Endodermal cell (in vitro differentiated cells): Measurements from ENCODE around the gene COPE. TPM values are rescaled to one million over a fixed set of nuclear protein-coding genes. Genes with fewer than 3 reads are reported as not detected.

Experiments
- DNase-seq: peaks from one replicate; pipeline ENCODE4 v3.0.0-alpha.2; 2017
- H3K27ac ChIP-seq: 2 replicates; pipeline ENCODE4 v1.5.1; 2013; ENCODE audit warnings: mild to moderate bottlenecking, low read depth, low read length, moderate library complexity
- H3K27me3 ChIP-seq: 2 replicates; pipeline ENCODE4 v1.6.1; 2013; ENCODE audit warnings: mild to moderate bottlenecking, low read length, moderate library complexity; ENCODE audit not compliant: insufficient read depth, control insufficient read depth, poor library complexity, severe bottlenecking
- H3K36me3 ChIP-seq: 2 replicates; pipeline ENCODE4 v1.7.0; 2013; ENCODE audit warnings: mild to moderate bottlenecking, low read length, moderate library complexity; ENCODE audit not compliant: control insufficient read depth, insufficient read depth
- H3K4me1 ChIP-seq: one replicate; pipeline ENCODE4 v1.7.0; 2013; ENCODE audit warnings: low read length; ENCODE audit not compliant: control insufficient read depth, insufficient read depth
- H3K4me3 ChIP-seq: 2 replicates; pipeline ENCODE4 v1.5.1; 2013; ENCODE audit warnings: mild to moderate bottlenecking, low read length, moderate library complexity
- H3K9ac ChIP-seq: 2 replicates; pipeline ENCODE4 v1.6.1; 2013; ENCODE audit warnings: mild to moderate bottlenecking, low read length, moderate library complexity; ENCODE audit not compliant: poor library complexity, severe bottlenecking; ENCODE audit errors: extremely low read depth
- H3K9me3 ChIP-seq: 2 replicates; pipeline ENCODE4 v1.6.1; 2013; ENCODE audit warnings: mild to moderate bottlenecking, low read length, moderate library complexity; ENCODE audit not compliant: control insufficient read depth
- H3K27ac Mint-ChIP-seq: 2 replicates; pipeline ENCODE4 v1.8.0; 2020; ENCODE audit warnings: mixed read lengths
- H3K27me3 Mint-ChIP-seq: 2 replicates; pipeline ENCODE4 v1.8.0; 2021; ENCODE audit warnings: mild to moderate bottlenecking, mixed read lengths; ENCODE audit not compliant: insufficient read depth
- H3K36me3 Mint-ChIP-seq: 2 replicates; pipeline ENCODE4 v1.8.0; 2020; ENCODE audit warnings: low read depth, mixed read lengths
- H3K4me1 Mint-ChIP-seq: 2 replicates; pipeline ENCODE4 v1.8.0; 2020; ENCODE audit warnings: mixed read lengths
- H3K4me3 Mint-ChIP-seq: 2 replicates; pipeline ENCODE4 v1.8.0; 2020; ENCODE audit warnings: mild to moderate bottlenecking, moderate library complexity, mixed read lengths
- H3K9me3 Mint-ChIP-seq: 2 replicates; pipeline ENCODE4 v1.8.0; 2020; ENCODE audit warnings: mild to moderate bottlenecking, mixed read lengths
- WGBS, 2 experiments: methylation state at CpG; one replicate each; pipeline versions ENCODE4 v1.1.5 to v1.1.7; 2013; ENCODE audit warnings: missing lambda C conversion rate in 2 of 2, mixed read lengths in 1 of 2; ENCODE audit not compliant: insufficient coverage in 1 of 2, insufficient read length in 1 of 2; 5-methylcytosine and 5-hydroxymethylcytosine counted together
- total RNA-seq, 2 donors: library from RNA; stranded (reverse); fragmentation: NEBNext Ultra II Directional in 1 of 2; extraction: Animal tissue kit (Norgen Biotek cat#: 25700) in 1 of 2; gene quantifications; 2 replicates in 1 of 2; 3 replicates in 1 of 2; pipeline ENCODE4 v1.2.1, GENCODE V29; 2021
- TF ChIP-seq, protein P1 (sequence below): fragments of 200-600 bp; sonication (generic); conservative IDR thresholded peaks from 2 replicates; pipeline ENCODE4 v1.5.0; 2021; ENCODE audit warnings: antibody characterized with exemption, mild to moderate bottlenecking

Gene COPE
- total RNA-seq, 2 donors from 2014 or later, result 226 to 241 TPM

DNA sequence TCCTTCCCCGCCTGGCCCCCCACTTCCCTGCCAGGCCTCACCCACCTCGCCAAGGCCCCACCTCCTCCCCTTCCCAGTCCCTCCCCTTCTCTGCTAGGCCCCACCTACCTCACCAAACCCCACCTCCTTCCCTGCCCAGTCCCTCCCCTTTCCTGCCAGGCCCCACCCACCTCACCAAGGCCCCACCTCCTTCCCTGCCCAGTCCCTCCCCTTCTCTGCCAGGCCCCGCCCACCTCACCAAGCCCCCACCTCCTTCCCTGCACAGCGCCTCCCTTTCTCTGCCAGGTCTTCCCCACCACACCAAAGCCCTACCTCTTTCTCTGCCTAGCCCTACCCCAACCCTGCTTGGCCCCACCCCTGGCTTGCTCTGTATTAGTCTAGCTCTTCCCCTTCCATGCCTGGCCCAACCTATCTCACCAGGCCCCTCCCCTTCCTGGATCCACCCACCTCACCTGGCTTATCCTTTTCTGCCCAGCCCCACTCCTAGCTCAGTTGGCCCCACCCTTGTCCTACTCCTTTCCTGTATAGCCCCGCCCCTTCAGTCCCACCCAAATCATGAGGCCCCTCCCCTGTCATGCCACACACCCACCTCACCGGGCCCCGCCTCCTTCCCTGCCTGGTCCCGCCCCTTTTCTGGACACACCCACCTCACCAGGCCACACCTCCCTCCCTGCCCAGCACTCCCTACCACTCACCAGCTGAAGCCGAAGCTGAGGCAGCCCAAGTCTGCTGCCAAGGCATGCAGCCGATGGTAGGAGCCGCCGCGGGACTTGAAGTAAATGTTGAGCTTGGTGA lies 39.4 kb downstream of the COPE start:
- H3K4me1 ChIP-seq, result no peaks in the 10 kb centered on the region
- H3K27ac ChIP-seq, result no peak overlapping the region
- Mint-ChIP-seq H3K4me3 (no peak overlapping the region), H3K27me3 (no peaks in the 10 kb centered on the region), H3K4me1 (no peaks in the 10 kb centered on the region), H3K36me3 (peaks cover 65% of the 10 kb centered on the region), H3K27ac (no peak overlapping the region), H3K9me3 (peaks cover 7% of the 10 kb centered on the region)
- H3K4me3 ChIP-seq, result no peak overlapping the region
- H3K9ac ChIP-seq, result no peak overlapping the region
- DNase-seq, result peak; percentile 89
- no peaks in the 10 kb centered on the region for H3K27me3 ChIP-seq
- WGBS, 2 experiments, result 77 to 92% methylated on average over 7 to 13 of the region's 13 CpGs
- TF ChIP-seq, protein P1, sequence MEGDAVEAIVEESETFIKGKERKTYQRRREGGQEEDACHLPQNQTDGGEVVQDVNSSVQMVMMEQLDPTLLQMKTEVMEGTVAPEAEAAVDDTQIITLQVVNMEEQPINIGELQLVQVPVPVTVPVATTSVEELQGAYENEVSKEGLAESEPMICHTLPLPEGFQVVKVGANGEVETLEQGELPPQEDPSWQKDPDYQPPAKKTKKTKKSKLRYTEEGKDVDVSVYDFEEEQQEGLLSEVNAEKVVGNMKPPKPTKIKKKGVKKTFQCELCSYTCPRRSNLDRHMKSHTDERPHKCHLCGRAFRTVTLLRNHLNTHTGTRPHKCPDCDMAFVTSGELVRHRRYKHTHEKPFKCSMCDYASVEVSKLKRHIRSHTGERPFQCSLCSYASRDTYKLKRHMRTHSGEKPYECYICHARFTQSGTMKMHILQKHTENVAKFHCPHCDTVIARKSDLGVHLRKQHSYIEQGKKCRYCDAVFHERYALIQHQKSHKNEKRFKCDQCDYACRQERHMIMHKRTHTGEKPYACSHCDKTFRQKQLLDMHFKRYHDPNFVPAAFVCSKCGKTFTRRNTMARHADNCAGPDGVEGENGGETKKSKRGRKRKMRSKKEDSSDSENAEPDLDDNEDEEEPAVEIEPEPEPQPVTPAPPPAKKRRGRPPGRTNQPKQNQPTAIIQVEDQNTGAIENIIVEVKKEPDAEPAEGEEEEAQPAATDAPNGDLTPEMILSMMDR, result no peak
- H3K36me3 ChIP-seq, result peaks cover 41% of the 10 kb centered on the region
- H3K9me3 ChIP-seq, result peaks cover 8% of the 10 kb centered on the region

DNA sequence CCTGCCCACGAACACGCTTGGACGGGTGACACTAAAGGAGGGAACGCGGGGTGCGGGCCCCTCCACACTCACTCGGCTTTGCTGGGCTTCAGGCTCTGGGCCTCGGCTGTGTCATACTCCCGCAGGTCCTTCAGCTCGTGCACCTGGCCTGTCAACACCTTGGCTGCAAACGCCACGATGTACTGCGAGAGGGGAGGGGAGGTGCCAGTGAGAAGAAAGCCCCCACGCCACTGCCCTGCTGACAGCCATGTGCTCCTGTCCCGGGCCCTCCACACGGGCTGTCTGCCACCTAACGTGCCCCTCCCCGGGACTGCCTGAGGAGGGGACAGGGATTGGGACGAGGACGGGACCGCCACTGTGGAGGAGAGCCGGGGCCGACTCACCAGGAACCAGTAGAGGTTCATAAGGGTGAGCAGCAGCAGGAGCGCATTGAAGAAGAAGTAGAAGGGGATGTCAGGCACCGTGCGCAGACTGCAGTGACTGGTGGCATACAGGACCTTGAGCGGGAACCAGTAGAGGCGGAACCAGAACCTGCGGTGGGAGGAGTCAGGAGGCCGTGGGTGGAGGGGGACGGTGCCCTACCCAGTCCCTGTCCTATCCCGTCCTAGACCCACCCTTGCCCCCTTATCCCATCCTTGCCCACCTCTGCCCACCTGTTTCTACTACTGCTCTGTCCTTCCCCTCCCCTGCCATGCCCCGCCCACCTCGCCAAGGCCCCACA lies 40.2 kb downstream of the COPE start:
- Mint-ChIP-seq H3K27ac (no peak overlapping the region), H3K4me1 (no peaks in the 10 kb centered on the region), H3K9me3 (peaks cover 7% of the 10 kb centered on the region), H3K4me3 (no peak overlapping the region), H3K27me3 (no peaks in the 10 kb centered on the region), H3K36me3 (peaks cover 72% of the 10 kb centered on the region)
- peaks cover 47% of the 10 kb centered on the region for H3K36me3 ChIP-seq
- H3K9me3 ChIP-seq, result peaks cover 8% of the 10 kb centered on the region
- no peaks in the 10 kb centered on the region for H3K27me3 ChIP-seq
- no peak overlapping the region for H3K27ac ChIP-seq
- no peak overlapping the region for H3K9ac ChIP-seq
- no peaks in the 10 kb centered on the region for H3K4me1 ChIP-seq
- DNase-seq, result no peak
- TF ChIP-seq, protein P1, result no peak
- no peak overlapping the region for H3K4me3 ChIP-seq
- WGBS, 2 experiments, result 94 to 95% methylated on average over 22 to 34 of the region's 34 CpGs

DNA sequence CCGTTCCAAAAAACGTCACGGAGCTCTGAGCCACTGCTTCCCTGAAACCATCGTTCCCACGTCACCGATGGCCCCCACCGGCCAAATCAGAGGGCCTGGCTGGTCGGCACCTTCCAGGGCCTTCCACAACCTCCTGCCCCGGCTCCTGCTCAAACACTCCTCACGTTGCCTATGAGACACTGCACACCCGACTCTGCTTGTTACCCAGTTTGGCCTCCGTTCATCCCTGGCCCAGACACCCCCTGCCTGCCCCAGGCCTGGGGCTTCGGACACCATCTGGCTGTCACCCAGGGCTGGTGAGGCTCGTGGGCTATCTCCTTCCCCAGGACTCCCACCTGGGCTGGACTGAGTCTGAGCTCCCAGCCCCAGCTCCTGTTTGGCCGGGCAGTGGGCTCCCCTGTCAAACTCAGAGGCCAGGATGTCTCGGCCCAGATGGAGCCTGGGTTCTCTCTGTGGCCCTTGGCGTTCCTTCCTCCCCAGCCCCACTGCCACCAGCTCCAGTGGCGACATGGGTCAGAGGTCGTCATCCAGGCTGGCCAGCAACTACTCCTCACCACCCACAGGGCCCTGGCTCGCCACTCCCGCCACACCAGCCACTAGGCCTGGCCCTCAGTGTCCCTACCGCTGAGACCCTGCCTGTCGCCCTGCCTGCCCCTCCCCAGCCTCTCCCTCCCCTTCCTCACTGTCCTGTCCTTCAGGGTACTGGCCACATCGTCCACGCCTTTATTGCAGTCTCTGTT lies 41.0 kb downstream of the COPE start:
- H3K9ac ChIP-seq, result no peak overlapping the region
- peaks cover 7% of the 10 kb centered on the region for H3K9me3 Mint-ChIP-seq
- H3K4me1 Mint-ChIP-seq, result no peaks in the 10 kb centered on the region
- no peak overlapping the region for H3K4me3 Mint-ChIP-seq
- no peaks in the 10 kb centered on the region for H3K4me1 ChIP-seq
- WGBS, 2 experiments, result 92 to 96% methylated on average over 21 to 25 of the region's 25 CpGs
- peaks cover 44% of the 10 kb centered on the region for H3K36me3 ChIP-seq
- H3K4me3 ChIP-seq, result no peak overlapping the region
- H3K27me3 ChIP-seq, result no peaks in the 10 kb centered on the region
- no peak overlapping the region for H3K27ac ChIP-seq
- peaks cover 8% of the 10 kb centered on the region for H3K9me3 ChIP-seq
- TF ChIP-seq, protein P1, result no peak
- peaks cover 68% of the 10 kb centered on the region for H3K36me3 Mint-ChIP-seq
- DNase-seq, result no peak
- no peaks in the 10 kb centered on the region for H3K27me3 Mint-ChIP-seq
- H3K27ac Mint-ChIP-seq, result no peak overlapping the region
